ENCODE data around the gene CFAP54. TPM values are rescaled to one million over a fixed set of nuclear protein-coding genes. Genes with fewer than 3 reads are reported as not detected.

CFAP54 gene
- total and polyA plus RNA-seq, 2 donors (not counting 1 experiment from before 2014, with no cell fraction given): 0.93 to 7.1 TPM

DNA sequence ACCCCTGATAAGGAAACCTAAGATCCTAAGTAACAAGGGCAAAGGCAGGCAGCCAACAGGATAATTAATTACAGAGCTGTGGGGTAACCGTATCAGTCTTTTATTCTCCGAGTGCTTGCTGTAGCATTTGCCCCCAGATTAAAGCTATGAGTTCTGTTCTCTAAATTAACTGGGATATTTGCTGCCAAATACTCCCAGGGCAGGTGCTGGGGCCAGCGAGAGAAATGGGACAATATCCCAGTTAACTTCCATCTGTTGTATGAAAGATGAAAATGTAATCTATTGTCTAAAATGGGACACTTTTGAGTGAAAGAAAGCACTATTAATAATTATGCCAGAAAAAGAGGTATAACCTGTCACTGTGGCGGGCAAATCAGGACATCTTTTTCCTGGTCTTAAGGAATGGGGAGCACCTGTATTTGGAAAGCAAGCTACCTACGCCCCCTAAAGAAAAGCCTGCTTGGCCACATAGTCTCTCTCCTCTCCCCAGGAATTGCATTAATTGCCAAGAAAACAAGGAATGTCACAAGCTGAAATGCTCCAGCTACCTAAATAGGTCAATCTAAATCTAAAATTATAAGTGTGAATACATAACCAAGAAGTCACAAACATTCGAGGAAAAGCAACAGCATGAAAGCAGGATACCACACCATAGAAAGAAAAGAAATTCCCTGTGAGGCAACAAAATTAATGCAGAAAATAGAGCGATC lies 26.7 kb upstream of the CFAP54 start:
- no peaks in the 10 kb centered on the region for H3K79me2 ChIP-seq (ENCODE audit: control insufficient read depth, insufficient read depth, low read length)
- H3K4me3 ChIP-seq (replicated peaks in 1 of 4; ENCODE audit: control extremely low read depth in 1 of 4, insufficient read depth in 1 of 4, low read depth in 3 of 4, low read length in 4 of 4): no peak overlapping the region
- H3K36me3 ChIP-seq (ENCODE audit: control insufficient read depth, insufficient read depth, low read length): no peaks in the 10 kb centered on the region
- H3K4me1 ChIP-seq (ENCODE audit: control insufficient read depth, extremely low read depth, insufficient read depth, low read length): no peaks in the 10 kb centered on the region
- no peaks in the 10 kb centered on the region for H3K9me3 ChIP-seq (ENCODE audit: control insufficient read depth, insufficient read depth, low read depth, low read length)
- no peak for DNase-seq (ENCODE audit: low read depth in 2 of 2)
- no peak for TF ChIP-seq EZH2 (IDR thresholded peaks at IDR 0.05; ENCODE audit: low read length, missing control alignments)
- TF ChIP-seq, protein P1, sequence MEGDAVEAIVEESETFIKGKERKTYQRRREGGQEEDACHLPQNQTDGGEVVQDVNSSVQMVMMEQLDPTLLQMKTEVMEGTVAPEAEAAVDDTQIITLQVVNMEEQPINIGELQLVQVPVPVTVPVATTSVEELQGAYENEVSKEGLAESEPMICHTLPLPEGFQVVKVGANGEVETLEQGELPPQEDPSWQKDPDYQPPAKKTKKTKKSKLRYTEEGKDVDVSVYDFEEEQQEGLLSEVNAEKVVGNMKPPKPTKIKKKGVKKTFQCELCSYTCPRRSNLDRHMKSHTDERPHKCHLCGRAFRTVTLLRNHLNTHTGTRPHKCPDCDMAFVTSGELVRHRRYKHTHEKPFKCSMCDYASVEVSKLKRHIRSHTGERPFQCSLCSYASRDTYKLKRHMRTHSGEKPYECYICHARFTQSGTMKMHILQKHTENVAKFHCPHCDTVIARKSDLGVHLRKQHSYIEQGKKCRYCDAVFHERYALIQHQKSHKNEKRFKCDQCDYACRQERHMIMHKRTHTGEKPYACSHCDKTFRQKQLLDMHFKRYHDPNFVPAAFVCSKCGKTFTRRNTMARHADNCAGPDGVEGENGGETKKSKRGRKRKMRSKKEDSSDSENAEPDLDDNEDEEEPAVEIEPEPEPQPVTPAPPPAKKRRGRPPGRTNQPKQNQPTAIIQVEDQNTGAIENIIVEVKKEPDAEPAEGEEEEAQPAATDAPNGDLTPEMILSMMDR (conservative IDR thresholded peaks at IDR 0.05 in 1 of 2, IDR thresholded peaks at IDR 0.05 in 1 of 2; ENCODE audit: low read depth in 1 of 2, low read length in 2 of 2): no peak
- no peak overlapping the region for H2AFZ ChIP-seq (ENCODE audit: low read length)
- no peak overlapping the region for H3K9ac ChIP-seq (ENCODE audit: insufficient read depth, low read length)
- no peaks in the 10 kb centered on the region for H3K27me3 ChIP-seq (ENCODE audit: control insufficient read depth, insufficient read depth, low read length)
- no peak overlapping the region for H3K27ac ChIP-seq (ENCODE audit: insufficient read depth, low read length)
- no peaks in the 10 kb centered on the region for H4K20me1 ChIP-seq (ENCODE audit: control insufficient read depth, extremely low read depth, insufficient read depth, low read length)
- no peak overlapping the region for H3K4me2 ChIP-seq (ENCODE audit: extremely low read depth, insufficient read depth, low read length)

DNA sequence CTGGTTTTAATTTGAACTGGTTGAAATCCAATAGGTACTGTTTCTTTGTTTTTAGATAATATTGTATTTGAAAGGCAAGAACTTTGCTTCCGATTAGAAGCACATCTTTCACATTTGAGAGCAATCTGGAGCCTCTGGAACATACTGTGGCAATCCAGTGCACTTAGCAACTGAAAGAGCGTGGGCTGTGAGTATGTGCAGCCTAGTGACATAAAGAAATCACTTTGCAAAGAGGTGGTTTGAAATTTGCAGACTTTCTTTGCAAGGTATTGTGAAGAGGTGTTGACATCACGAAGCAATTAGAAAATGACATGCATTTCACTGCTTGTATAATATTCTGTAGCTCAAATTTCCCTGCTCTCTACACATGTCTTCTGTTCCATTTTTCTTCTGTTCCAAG lies 23.5 kb upstream of the CFAP54 start:
- no peak for TF ChIP-seq EZH2 (IDR thresholded peaks at IDR 0.05; ENCODE audit: low read length, missing control alignments)
- TF ChIP-seq, protein P1 (conservative IDR thresholded peaks at IDR 0.05 in 1 of 2, IDR thresholded peaks at IDR 0.05 in 1 of 2; ENCODE audit: low read depth in 1 of 2, low read length in 2 of 2): no peak
- no peak for DNase-seq (ENCODE audit: low read depth in 2 of 2)
- Histone ChIP-seq H3K79me2 (ENCODE audit: control insufficient read depth, insufficient read depth, low read length) (no peaks in the 10 kb centered on the region), H3K9ac (ENCODE audit: insufficient read depth, low read length) (no peak overlapping the region), H3K27me3 (ENCODE audit: control insufficient read depth, insufficient read depth, low read length) (no peaks in the 10 kb centered on the region), H3K36me3 (ENCODE audit: control insufficient read depth, insufficient read depth, low read length) (no peaks in the 10 kb centered on the region), H2AFZ (ENCODE audit: low read length) (no peak overlapping the region), H3K4me2 (ENCODE audit: extremely low read depth, insufficient read depth, low read length) (no peak overlapping the region), H3K4me1 (ENCODE audit: control insufficient read depth, extremely low read depth, insufficient read depth, low read length) (no peaks in the 10 kb centered on the region), H3K4me3 (replicated peaks in 1 of 4; ENCODE audit: control extremely low read depth in 1 of 4, insufficient read depth in 1 of 4, low read depth in 3 of 4, low read length in 4 of 4) (no peak overlapping the region), H3K27ac (ENCODE audit: insufficient read depth, low read length) (no peak overlapping the region), H4K20me1 (ENCODE audit: control insufficient read depth, extremely low read depth, insufficient read depth, low read length) (no peaks in the 10 kb centered on the region), H3K9me3 (ENCODE audit: control insufficient read depth, insufficient read depth, low read depth, low read length) (no peaks in the 10 kb centered on the region)

DNA sequence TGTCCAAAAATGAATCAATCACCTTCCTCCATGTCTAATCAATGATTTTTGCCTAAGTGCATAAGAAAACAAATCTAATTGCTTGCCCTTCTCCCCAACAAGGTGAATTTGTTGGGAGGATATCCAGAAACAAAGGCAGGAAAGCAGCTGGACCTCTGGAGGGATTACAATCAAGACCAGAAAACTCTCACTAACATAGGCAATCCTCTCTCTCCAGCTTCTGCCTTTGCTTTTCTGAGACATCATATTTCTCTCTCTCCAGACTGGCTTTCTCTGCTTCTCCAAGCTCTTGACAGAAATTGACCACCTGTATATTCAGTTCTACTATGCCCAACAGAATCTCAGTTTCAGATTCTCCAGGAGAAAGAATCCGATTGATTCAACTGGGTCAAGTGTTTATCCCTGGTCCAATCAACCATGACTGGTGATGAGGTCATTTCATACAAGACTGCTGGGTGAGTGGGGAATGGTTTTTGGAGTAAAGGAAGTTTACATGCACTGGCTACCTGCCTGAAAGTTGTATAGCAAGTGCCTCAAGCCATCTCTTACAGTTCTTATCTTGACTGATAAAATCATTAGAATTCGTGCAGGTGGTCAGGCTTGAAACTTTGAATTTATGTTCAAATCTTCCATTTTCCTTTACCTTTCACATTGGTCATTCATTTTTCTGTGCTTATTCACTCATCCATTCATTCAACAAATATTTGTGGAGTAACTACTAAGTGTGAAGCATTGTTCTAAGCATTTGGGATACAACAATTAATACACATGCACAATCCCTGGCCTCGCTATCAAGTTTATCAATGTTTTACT lies 22.2 kb upstream of the CFAP54 start:
- peaks cover 8% of the 10 kb centered on the region for H3K4me1 ChIP-seq (ENCODE audit: control insufficient read depth, extremely low read depth, insufficient read depth, low read length)
- no peak overlapping the region for H3K9ac ChIP-seq (ENCODE audit: insufficient read depth, low read length)
- H3K4me2 ChIP-seq (ENCODE audit: extremely low read depth, insufficient read depth, low read length): no peak overlapping the region
- no peaks in the 10 kb centered on the region for H3K79me2 ChIP-seq (ENCODE audit: control insufficient read depth, insufficient read depth, low read length)
- H3K27ac ChIP-seq (ENCODE audit: insufficient read depth, low read length): no peak overlapping the region
- TF ChIP-seq, protein P1 (conservative IDR thresholded peaks at IDR 0.05 in 1 of 2, IDR thresholded peaks at IDR 0.05 in 1 of 2; ENCODE audit: low read depth in 1 of 2, low read length in 2 of 2): no peak
- TF ChIP-seq EZH2 (IDR thresholded peaks at IDR 0.05; ENCODE audit: low read length, missing control alignments): no peak
- H3K27me3 ChIP-seq (ENCODE audit: control insufficient read depth, insufficient read depth, low read length): no peaks in the 10 kb centered on the region
- DNase-seq (ENCODE audit: low read depth in 2 of 2): peak in 1 of 2 donors; percentile 66
- H3K36me3 ChIP-seq (ENCODE audit: control insufficient read depth, insufficient read depth, low read length): no peaks in the 10 kb centered on the region
- H3K4me3 ChIP-seq (replicated peaks in 1 of 4; ENCODE audit: control extremely low read depth in 1 of 4, insufficient read depth in 1 of 4, low read depth in 3 of 4, low read length in 4 of 4): no peak overlapping the region
- H4K20me1 ChIP-seq (ENCODE audit: control insufficient read depth, extremely low read depth, insufficient read depth, low read length): no peaks in the 10 kb centered on the region
- no peaks in the 10 kb centered on the region for H3K9me3 ChIP-seq (ENCODE audit: control insufficient read depth, insufficient read depth, low read depth, low read length)
- no peak overlapping the region for H2AFZ ChIP-seq (ENCODE audit: low read length)

Data from fibroblast of lung (primary cell).